Measurements from ENCODE around the gene CXCR1.

CXCR1 gene

DNA sequence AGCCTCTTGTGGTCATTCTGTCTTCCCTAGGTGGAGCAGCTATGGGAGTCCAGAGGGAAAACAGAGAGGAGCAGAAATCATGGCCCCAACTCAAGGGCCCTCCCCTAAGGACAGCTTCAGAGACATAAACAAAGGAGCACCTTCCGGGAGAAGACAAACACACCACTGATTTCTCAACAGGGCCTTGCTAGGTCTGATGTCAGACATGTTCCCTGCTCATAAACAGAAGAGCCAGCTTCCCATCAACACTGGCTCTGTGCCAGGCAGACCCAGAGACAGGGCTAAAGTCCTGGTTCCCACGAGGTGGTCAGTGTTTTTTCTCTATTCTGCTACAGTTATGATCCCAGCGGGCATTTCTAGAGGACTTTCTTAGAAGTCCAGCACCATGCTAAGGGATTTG, 21.6 kb downstream of the CXCR1 start:
- H4K20me1 ChIP-seq, result no peaks in the 10 kb centered on the region
- H3K36me3 ChIP-seq, result no peaks in the 10 kb centered on the region
- no peak overlapping the region for H3K4me2 ChIP-seq
- peaks cover 9% of the 10 kb centered on the region for H3K4me1 ChIP-seq
- no peak overlapping the region for H3K9ac ChIP-seq
- H3K27ac ChIP-seq, result no peak overlapping the region
- TF ChIP-seq Cebpa-rat (IDR thresholded peaks at IDR 0.05), result no peak
- H3K27me3 ChIP-seq, result no peaks in the 10 kb centered on the region
- H3K9me3 ChIP-seq, result peaks cover 19% of the 10 kb centered on the region
- H3K4me3 ChIP-seq, result no peak overlapping the region

DNA sequence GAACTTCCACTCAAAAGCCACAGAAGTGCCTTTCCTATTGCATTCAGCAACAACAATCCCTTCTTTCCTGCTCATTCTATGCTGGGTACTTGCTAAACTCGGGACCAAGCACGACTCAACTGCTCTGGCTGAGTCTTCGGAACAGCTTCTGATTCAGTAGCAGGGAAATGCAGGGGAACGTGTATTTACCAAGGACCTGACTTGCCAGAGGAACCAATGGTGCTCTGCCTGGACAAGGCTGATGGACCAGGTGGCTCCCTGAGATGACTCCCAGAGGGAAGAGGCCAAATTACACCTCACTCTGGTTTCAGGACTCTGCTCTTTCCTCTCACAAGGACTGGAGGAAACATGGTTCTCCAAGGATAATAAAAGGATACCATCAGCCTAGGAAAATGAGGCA, 28.7 kb downstream of the CXCR1 start:
- TF ChIP-seq Cebpa-rat (IDR thresholded peaks at IDR 0.05), result no peak
- no peak overlapping the region for H3K27ac ChIP-seq

GRCh38 chr2:218137514-218137913, 29.2 kb downstream of the CXCR1 start:
- no peaks in the 10 kb centered on the region for H3K27me3 ChIP-seq
- H3K4me3 ChIP-seq, result no peak overlapping the region
- no peak overlapping the region for H3K4me2 ChIP-seq
- no peaks in the 10 kb centered on the region for H4K20me1 ChIP-seq
- TF ChIP-seq Cebpa-rat (IDR thresholded peaks at IDR 0.05), result no peak
- H3K9ac ChIP-seq, result no peak overlapping the region
- no peaks in the 10 kb centered on the region for H3K36me3 ChIP-seq
- no peaks in the 10 kb centered on the region for H3K4me1 ChIP-seq
- H3K27ac ChIP-seq, result no peak overlapping the region
- H3K9me3 ChIP-seq, result no peaks in the 10 kb centered on the region

More for the DNA sequence above, 28.7 kb downstream of the CXCR1 start:
- Histone ChIP-seq H3K9ac (no peak overlapping the region), H3K27me3 (no peaks in the 10 kb centered on the region), H3K4me1 (no peaks in the 10 kb centered on the region), H3K4me3 (no peak overlapping the region), H4K20me1 (no peaks in the 10 kb centered on the region), H3K36me3 (no peaks in the 10 kb centered on the region), H3K4me2 (no peak overlapping the region), H3K9me3 (no peaks in the 10 kb centered on the region; the same call in 1 of the 2 replicates)

- Histone ChIP-seq H3K36me3 (no peaks in the 10 kb centered on the region), H4K20me1 (no peaks in the 10 kb centered on the region), H3K27me3 (no peaks in the 10 kb centered on the region), H3K4me2 (no peak overlapping the region), H3K4me1 (peaks cover 6% of the 10 kb centered on the region; the same call in 1 of the 2 replicates), H3K4me3 (no peak overlapping the region), H3K9ac (no peak overlapping the region), H3K9me3 (no peaks in the 10 kb centered on the region), H3K27ac (no peak overlapping the region)
- TF ChIP-seq Cebpa-rat (IDR thresholded peaks at IDR 0.05), result no peak
These were observed 35.9 kb downstream of the CXCR1 start for GRCh38 chr2:218130822-218131221.

GRCh38 chr2:218130377-218130776, 36.4 kb downstream of the CXCR1 start:
- H3K27ac ChIP-seq, result no peak overlapping the region
- TF ChIP-seq Cebpa-rat (IDR thresholded peaks at IDR 0.05), result no peak
- H3K9ac ChIP-seq, result no peak overlapping the region
- no peaks in the 10 kb centered on the region for H3K9me3 ChIP-seq
- H3K4me3 ChIP-seq, result no peak overlapping the region
- peaks cover 10% of the 10 kb centered on the region; the same call in 1 of the 2 replicates for H3K4me1 ChIP-seq
- H3K4me2 ChIP-seq, result no peak overlapping the region
- H3K27me3 ChIP-seq, result no peaks in the 10 kb centered on the region
- H3K36me3 ChIP-seq, result no peaks in the 10 kb centered on the region
- H4K20me1 ChIP-seq, result no peaks in the 10 kb centered on the region

DNA sequence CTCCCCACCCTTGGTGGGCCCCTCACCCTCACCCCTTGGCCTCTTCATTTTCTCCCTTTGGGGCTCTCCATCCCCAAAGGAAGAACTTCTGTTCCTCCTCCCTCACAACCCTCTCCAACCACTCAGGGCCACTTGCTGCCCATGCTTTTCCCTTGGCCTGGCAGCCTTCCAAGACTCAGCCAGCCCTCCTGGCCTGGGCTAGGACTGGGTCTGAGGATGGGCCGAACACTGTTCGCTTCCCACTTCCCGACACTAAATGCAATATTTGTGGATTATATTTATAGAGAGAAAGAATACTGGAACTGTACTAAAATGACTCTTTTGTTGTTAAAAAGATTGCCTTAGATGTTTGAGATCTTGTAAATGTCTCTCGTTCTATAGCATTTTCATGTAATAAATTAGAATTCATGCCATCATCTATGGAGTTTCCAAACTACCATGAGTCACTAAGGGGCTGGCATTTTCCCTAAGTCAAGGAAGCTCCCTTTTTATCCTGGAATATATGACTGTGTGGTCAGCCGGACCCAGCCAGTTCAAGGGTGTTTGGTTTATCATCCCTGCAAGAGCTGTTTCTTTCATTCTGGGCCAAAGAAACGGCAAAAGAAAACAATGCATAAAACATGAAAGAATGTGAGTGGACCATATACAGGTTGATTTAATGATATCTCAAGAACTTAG, 37.2 kb downstream of the CXCR1 start:
- Histone ChIP-seq H3K4me3 (no peak overlapping the region), H3K4me1 (peaks cover 15% of the 10 kb centered on the region; the same call in 1 of the 2 replicates), H3K4me2 (no peak overlapping the region), H3K9me3 (no peaks in the 10 kb centered on the region), H3K9ac (no peak overlapping the region), H3K36me3 (no peaks in the 10 kb centered on the region), H3K27me3 (no peaks in the 10 kb centered on the region), H4K20me1 (no peaks in the 10 kb centered on the region), H3K27ac (no peak overlapping the region)
- no peak for TF ChIP-seq Cebpa-rat (IDR thresholded peaks at IDR 0.05)

- Histone ChIP-seq H3K4me3 (no peak overlapping the region), H3K27me3 (no peaks in the 10 kb centered on the region), H3K4me1 (peaks cover 15% of the 10 kb centered on the region; the same call in 1 of the 2 replicates), H3K4me2 (no peak overlapping the region), H3K27ac (no peak overlapping the region), H4K20me1 (no peaks in the 10 kb centered on the region), H3K36me3 (no peaks in the 10 kb centered on the region), H3K9me3 (0 out of 2 replicates have a peak, but pooled peaks cover 2% of the 10 kb centered on the region), H3K9ac (no peak overlapping the region)
- TF ChIP-seq Cebpa-rat (IDR thresholded peaks at IDR 0.05), result no peak
These were observed 37.8 kb downstream of the CXCR1 start for GRCh38 chr2:218128781-218129457.

DNA sequence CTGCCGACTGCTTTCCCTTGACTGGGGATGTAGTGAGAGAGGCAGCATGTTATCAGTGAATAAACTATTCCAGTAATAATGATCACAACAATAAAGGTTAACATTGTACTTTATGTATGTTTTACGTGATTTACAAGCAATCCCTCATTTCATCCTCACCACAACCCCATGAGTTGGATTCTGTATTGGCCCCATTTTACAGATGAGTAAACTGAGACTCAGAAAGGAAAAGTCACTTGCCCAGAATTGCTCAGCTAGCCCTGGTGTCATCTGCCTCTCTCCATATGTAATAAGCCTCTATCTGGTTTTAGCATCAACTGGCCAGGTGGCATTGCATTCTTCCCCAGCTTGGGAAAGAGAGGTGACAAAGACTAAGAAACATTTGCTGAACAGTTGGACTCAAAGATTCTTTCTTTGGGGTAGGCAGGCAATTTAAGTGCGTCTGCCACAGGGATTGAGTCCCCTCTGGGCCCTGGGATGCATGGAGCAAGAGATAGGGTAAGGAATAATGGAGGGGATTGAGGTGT, 38.8 kb downstream of the CXCR1 start:
- no peak overlapping the region for H3K4me3 ChIP-seq
- no peak overlapping the region for H3K27ac ChIP-seq
- H3K9ac ChIP-seq, result no peak overlapping the region
- H3K9me3 ChIP-seq, result peaks cover 10% of the 10 kb centered on the region
- H3K27me3 ChIP-seq, result no peaks in the 10 kb centered on the region
- H4K20me1 ChIP-seq, result no peaks in the 10 kb centered on the region
- H3K4me1 ChIP-seq, result peaks cover 15% of the 10 kb centered on the region; the same call in 1 of the 2 replicates
- TF ChIP-seq Cebpa-rat (IDR thresholded peaks at IDR 0.05), result no peak
- no peak overlapping the region for H3K4me2 ChIP-seq
- no peaks in the 10 kb centered on the region for H3K36me3 ChIP-seq

GRCh38 chr2:218125626-218126080, 41.1 kb downstream of the CXCR1 start, which contains the start of gene CXCR2:
CXCR2 (plus strand) TSS chr2:218126028; CDS start chr2:218134802, 8,774 bp downstream.
- Histone ChIP-seq H3K27me3 (no peaks in the 10 kb centered on the region), H3K4me3 (no peak within 1 kb of the TSS), H3K9me3 (peaks cover 27% of the 10 kb centered on the region), H3K9ac (peak within 1 kb of the TSS; percentile 35; the same call in 1 of the 2 replicates), H3K4me1 (peaks cover 15% of the 10 kb centered on the region; the same call in 1 of the 2 replicates), H3K27ac (peak within 1 kb of the TSS; percentile 35; the same call in 1 of the 2 replicates), H3K36me3 (no peaks in the 10 kb centered on the region), H3K4me2 (peak within 1 kb of the TSS; percentile 68), H4K20me1 (no peaks in the 10 kb centered on the region)
- no peak for TF ChIP-seq Cebpa-rat (IDR thresholded peaks at IDR 0.05)

DNA sequence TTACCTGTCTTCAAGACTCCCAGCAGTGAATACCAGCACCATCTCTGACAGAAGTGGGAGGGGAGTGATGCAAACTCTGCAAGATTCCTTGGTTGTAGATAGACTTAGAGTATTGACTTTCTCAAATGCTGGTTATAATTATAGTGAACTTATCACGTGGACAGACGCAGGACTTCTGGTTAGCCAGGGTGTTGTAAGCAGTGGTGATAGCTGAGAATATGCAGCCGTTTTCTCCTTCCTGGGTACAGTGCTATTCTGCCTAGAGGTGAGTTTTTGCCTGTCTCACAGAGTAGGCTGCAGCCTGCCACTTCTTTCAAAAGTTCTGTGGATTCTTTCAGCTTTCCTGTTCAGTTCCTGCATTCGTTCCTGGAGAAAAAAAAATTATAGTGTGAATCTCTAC, 41.7 kb downstream of the CXCR1 start:
- no peaks in the 10 kb centered on the region for H3K27me3 ChIP-seq
- peaks cover 15% of the 10 kb centered on the region; the same call in 1 of the 2 replicates for H3K4me1 ChIP-seq
- H3K4me3 ChIP-seq, result no peak overlapping the region
- H3K9me3 ChIP-seq, result peaks cover 27% of the 10 kb centered on the region
- TF ChIP-seq Cebpa-rat (IDR thresholded peaks at IDR 0.05), result no peak
- no peak overlapping the region for H3K9ac ChIP-seq
- H3K27ac ChIP-seq, result peak overlapping the region; percentile 35; the same call in 1 of the 2 replicates
- peak overlapping the region; percentile 68 for H3K4me2 ChIP-seq
- H3K36me3 ChIP-seq, result no peaks in the 10 kb centered on the region
- no peaks in the 10 kb centered on the region for H4K20me1 ChIP-seq
